SK-N-SH (cell line): ENCODE results near the gene MMD2.

Source experiments
- CTCF ChIP-seq: fragments of 200-600 bp; sonication (generic); IDR thresholded peaks from 2 replicates; pipeline ENCODE4 v1.6.1; 2017; ENCODE audit warnings: antibody characterized with exemption, mild to moderate bottlenecking, moderate library complexity
- EP300 ChIP-seq, 2 experiments: IDR thresholded peaks; 2 replicates each; pipeline versions ENCODE4 v1.4.0 to v1.6.1; 2012; ENCODE audit warnings: borderline replicate concordance in 1 of 2, low read depth in 1 of 2, low read length in 1 of 2
- MEF2A ChIP-seq: IDR thresholded peaks from 2 replicates; pipeline ENCODE4 v1.4.0; 2012; ENCODE audit warnings: low read depth, borderline replicate concordance
- MXI1 ChIP-seq: IDR thresholded peaks from 2 replicates; pipeline ENCODE4 v1.6.1; 2012; ENCODE audit warnings: mild to moderate bottlenecking, low read depth, low read length, improper control_type of control experiment
- POLR2AphosphoS5 ChIP-seq: IDR thresholded peaks from 2 replicates; pipeline ENCODE4 v1.6.1; 2012; ENCODE audit warnings: low read depth, low read length
- RAD21 ChIP-seq: IDR thresholded peaks from 2 replicates; pipeline ENCODE4 v1.6.1; 2012; ENCODE audit warnings: mild to moderate bottlenecking, low read length
- REST ChIP-seq: IDR thresholded peaks from 2 replicates; pipeline ENCODE4 v1.6.1; 2012; ENCODE audit warnings: mild to moderate bottlenecking, low read depth, low read length, moderate library complexity
- RFX5 ChIP-seq: IDR thresholded peaks from 2 replicates; pipeline ENCODE4 v1.6.1; 2012; ENCODE audit warnings: mild to moderate bottlenecking, improper control_type of control experiment, low read length
- SMC3 ChIP-seq: IDR thresholded peaks from 2 replicates; pipeline ENCODE4 v1.6.1; 2012; ENCODE audit warnings: low read depth, low read length, improper control_type of control experiment
- TAF1 ChIP-seq: IDR thresholded peaks from 2 replicates; pipeline ENCODE4 v1.6.1; 2012; ENCODE audit warnings: low read depth, mild to moderate bottlenecking, low read length, moderate library complexity, borderline replicate concordance
- TCF12 ChIP-seq: IDR thresholded peaks from 2 replicates; pipeline ENCODE4 v1.4.0; 2012
- USF2 ChIP-seq: fragments of 150-350 bp; IDR thresholded peaks from 2 replicates; pipeline ENCODE4 v1.6.1; 2017; ENCODE audit warnings: antibody characterized with exemption, low read length, low read depth, borderline replicate concordance

GRCh38 chr7:4873071-4873944, 85.7 kb downstream of the MMD2 start:
- TF ChIP-seq CTCF = no peak
- TF ChIP-seq SMC3 = no peak
- TF ChIP-seq MEF2A = no peak
- TF ChIP-seq TCF12 = no peak
- TF ChIP-seq RAD21 = no peak
- no peak for TF ChIP-seq MXI1
- TF ChIP-seq RFX5 = no peak
- no peak for TF ChIP-seq TAF1
- no peak for TF ChIP-seq USF2
- TF ChIP-seq POLR2AphosphoS5 = no peak
- no peak for TF ChIP-seq REST
- no peak for TF ChIP-seq EP300 (IDR thresholded peaks at IDR 0.05; ENCODE audit: borderline replicate concordance in 1 of 2, low read depth in 1 of 2, low read length in 1 of 2)
